Measurements from ENCODE around the gene SMARCA4.

The SMARCA4 gene

DNA sequence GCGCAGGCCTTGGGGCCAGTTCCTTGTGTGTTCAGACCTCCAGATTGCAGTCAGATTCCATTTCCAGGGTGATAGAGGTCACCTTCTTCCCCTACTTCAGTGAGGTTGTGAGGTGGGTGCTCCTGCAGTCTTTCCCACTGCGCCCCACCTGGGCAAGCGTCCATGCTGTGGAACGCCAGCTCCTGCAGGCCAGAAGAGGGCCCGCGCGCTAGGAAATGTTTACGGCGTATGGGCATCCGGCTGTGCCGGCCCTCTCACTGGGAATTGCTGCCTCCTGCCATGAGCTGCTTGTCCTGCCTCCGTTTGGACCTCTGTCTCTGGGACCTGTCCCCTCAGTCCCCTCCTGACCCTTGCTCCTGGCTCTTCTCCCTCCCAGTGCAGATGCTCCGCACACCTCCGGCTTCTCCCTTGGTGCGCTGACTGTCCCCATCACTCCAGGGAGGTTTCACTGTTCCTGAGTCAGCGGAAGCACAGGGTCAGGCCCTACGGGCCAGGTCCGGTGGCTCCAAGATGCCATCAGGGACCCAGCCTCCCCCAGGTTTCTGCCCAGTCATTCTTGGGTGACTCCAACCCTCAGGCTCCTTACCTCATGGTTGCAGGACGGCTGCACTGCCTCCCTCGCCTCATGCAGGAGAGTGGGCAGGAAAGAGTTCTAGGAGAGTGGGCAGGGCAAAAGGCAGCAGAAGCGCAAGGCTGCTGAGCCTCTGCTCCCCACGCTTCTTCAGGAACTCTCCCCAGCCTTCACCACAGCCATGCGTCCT is 56.6 kb downstream of the SMARCA4 start:
- no peak for DNase-seq

DNA sequence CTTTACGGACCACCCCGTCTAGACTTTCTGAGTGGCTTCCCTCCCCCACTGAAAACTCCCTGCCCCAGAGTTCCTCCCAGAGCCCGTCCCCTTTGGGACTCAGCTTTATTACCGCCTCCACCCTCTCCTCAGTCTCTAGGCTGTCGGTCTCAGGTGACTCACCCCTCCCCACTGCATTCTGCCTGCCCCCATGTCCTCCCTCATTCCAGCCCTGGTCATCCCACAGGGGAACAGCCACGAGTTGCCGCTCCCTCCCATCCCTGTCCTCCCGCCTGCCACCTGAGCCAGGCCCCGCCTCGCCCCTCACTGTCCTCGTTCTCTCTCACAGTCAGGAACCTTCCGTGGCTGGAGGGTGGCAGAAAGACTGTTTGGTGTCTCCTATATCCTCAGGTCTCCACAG is 57.3 kb downstream of the SMARCA4 start:
- DNase-seq = no peak

DNA sequence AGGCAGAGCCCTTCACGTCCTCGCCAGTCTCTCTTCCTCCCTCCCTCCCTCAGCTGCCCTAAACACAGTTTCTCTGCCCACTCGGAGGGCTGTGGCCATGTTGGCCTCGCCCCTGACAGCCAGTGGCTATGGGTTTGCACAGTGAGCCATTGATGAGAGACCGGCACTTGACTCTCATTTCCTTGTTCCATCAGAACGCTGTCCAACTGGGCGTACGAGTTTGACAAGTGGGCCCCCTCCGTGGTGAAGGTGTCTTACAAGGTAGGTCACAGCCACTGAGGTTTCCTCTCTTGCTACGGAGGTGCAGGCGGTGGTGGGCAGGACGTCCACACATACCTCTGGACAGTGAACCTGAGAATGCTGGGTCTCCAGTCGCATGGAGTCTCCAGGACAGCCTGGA is 57.9 kb downstream of the SMARCA4 start:
- no peak for DNase-seq

DNA sequence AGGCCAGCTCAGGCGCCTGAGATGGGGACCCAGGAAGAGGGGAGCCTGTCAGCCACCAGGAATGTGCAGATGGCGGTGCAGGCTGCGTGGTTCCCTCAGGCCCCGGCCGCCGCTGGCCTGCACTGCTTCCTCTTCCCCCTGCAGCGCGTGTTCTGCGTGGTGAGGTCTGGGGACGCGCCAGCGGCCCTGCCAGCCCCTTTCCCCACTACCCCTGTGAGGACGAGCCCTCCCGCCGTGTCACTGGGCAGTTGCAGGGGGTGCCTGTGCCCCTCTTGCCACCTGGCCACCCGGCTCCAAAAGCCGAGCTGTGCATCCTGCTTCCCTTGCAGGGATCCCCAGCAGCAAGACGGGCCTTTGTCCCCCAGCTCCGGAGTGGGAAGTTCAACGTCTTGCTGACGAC is 58.4 kb downstream of the SMARCA4 start:
- DNase-seq = no peak

DNA sequence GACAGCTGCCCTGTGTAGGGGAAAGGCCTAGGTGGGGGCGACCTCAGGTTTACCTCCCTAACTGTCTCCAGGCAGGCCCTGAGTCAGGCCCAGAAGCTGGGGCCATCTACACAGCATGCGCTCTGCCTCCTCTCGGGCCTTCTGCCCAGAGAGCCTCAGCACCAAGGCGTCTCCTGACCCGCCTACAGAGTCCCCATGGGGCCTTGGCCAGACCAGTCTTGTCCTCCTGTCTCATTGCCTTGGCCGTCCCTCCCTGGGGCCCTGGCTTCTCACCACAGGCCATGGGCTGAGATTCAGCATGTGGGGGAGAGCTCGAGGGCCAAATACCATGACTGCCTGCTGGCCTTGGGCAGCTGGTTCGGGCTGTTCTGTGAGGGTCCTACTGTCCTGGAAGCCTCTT is 59.0 kb downstream of the SMARCA4 start:
- no peak for DNase-seq

DNA sequence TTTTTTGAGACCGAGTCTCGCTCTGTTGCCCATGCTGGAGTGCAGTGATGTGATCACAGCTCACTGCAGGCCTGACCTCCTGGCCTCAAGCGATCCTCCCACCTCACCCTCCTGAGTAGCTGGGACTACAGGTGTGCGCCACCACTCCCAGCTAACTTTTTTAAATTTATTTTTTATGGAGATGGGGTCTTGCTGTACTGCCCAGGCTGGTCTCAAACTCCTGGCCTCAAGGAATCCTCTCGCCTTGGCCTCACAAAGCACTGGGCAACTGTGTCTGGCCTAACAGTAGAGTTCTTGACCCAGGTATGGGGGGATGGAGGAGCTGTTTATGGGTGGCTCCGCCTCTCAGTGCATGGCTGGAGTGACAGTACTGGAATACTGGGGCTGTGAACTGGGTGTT is 59.6 kb downstream of the SMARCA4 start:
- no peak for DNase-seq

DNA sequence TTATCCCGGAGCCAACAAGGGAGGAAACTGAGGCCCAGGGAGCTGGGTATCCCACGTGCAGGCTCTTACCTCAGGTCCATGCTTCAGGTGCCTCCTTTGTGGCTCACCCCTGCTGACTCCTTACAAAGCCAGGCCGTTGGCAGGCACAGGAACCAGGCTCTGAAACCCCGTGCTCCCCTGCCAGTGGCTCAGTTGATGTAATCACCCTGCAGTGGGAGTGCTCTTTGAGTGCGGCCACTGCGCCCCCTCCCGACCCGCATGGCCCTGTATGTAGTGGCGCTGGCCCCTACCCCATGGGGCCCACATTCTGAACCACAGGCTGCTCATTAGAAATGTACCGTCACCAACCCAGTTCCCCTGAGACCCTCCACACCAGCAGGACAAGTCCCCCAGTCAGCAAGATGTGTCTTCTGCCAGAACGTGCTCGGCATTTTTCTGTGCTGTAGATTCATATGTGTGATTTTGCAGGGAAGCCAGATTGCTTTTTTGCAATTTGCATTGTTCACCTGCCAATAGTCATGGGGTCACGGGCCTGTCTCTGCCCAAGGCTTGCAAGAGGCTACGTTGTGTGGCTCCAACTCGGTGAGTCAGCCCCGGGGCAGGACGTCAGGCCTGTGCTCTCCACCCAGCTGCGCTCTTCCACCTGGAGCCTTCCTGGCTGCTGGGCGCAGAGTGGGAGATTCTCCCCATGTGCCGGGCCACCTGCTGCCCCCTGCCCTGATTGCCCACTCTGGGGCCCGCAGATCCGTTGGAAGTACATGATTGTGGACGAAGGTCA is 60.3 kb downstream of the SMARCA4 start:
- no peak for DNase-seq

DNA sequence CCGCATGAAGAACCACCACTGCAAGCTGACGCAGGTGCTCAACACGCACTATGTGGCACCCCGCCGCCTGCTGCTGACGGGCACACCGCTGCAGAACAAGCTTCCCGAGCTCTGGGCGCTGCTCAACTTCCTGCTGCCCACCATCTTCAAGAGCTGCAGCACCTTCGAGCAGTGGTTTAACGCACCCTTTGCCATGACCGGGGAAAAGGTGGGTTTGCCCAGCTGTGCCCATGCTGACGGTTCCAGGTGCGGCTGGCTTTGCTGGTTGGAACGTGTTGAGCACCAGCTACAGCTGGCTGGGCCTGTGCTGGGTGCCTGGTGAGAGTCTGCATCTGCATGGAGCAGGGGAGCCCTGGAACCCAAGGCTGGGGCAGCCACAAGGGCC is 60.9 kb downstream of the SMARCA4 start:
- no peak for DNase-seq

DNA sequence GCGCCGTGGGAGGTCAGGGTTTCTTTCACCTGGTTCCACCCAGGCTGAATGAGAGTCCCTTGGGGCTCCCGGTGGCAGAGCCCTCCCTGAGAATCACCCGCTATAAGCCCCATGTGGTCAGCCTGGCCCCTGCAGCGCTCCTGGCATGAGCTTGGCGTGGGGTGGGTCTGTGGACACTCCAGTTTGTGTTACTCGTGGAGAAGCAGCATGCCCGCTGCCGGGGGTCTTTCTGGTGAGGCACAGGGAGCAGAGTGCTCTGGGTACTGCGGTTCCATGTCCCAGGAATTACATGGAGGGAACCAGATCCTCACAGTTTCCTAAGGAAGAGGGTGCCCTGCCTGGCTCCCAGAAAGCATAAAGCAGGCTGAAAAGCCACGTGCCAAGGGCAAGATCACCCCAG is 62.2 kb downstream of the SMARCA4 start:
- DNase-seq = no peak

DNA sequence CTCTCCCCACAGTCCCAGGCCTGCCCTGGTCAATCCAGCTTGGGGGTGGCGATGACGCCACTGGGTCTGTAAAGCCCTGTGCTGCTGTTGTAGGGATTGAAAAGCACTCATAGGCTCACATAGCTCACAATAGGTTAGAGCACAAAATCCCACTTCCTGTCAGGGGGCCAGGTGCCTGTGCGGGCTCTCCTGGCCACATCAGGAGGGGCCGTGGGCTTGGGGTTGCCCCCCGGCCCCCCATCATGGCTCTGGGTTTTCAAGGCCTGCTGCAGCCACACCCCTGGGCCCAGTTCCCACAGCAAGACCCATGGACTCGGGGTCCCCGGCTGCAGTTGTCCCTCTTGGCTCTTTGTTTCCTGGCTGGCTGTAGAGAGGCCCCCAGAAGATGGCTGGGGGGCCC is 62.9 kb downstream of the SMARCA4 start:
- no peak for DNase-seq

DNA sequence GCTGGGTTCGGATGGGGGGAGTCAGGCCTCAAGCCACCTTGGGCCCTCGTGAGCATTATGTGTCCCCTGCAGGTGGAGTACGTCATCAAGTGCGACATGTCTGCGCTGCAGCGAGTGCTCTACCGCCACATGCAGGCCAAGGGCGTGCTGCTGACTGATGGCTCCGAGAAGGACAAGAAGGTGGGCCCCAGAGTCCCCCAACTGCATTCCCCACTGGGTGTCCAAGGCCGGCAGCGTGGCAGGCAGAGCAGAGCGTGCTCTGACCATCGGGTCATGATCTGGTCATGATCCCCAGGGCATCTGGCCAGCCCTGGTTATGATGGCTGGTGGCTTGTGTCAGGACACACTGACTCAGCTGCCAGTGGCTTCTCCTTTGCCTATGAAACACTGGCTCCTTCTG is 63.4 kb downstream of the SMARCA4 start:
- no peak for DNase-seq

DNA sequence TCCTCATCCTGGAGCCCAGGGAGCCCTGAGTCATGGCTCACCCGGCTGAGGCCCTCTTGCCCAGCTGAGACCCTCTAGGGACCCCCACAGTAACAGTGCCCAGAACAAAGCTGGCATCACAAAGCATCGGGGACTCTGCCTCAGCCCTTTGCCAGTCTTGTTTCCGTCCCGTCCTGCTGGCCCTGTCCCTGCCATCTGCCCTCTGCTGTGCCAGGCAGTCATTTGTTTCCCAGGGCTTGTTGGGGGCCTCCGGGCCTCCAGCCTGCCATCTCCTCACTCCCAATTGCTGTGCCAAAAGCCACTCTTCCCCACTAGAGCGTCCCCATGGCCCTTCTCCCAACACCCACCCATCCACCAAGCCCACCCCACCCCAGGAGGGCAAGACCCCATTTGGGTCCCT is 64.2 kb downstream of the SMARCA4 start:
- DNase-seq = no peak

DNA sequence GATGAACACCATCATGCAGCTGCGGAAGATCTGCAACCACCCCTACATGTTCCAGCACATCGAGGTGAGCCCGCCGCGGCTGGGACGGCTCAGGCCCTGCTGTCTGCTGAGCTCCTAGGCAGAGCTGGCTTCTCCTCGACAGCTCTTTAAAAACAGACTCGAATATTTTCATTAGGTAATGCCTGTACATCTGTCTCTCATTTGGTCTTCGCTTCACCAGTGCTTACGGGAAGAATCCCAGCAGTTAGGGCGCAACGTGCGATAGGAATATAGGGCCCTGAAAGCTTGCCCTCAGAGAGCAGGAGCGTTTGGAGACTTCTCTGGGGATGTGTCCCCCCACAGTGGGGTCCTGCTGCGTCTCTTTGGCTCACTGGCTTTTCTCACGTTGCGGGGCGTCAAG is 64.6 kb downstream of the SMARCA4 start:
- no peak for DNase-seq

DNA sequence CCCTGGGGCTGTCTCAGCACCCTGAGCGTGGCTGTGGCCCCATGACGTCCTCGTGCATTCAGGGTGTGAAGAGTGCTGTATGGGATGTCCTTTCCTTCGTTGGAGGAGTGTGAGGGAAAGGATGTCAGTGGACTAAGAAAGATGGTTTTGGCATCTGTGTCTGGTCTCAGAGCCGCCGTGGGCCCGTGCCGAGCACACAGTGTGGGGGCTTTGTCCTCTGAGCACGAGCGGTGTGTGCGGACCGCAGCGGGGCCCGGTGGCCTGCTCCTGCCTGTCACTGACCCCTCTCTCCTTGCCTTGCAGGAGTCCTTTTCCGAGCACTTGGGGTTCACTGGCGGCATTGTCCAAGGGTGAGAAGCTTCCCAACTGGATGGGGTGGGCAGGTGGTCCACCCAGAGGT is 65.2 kb downstream of the SMARCA4 start:
- DNase-seq = no peak

DNA sequence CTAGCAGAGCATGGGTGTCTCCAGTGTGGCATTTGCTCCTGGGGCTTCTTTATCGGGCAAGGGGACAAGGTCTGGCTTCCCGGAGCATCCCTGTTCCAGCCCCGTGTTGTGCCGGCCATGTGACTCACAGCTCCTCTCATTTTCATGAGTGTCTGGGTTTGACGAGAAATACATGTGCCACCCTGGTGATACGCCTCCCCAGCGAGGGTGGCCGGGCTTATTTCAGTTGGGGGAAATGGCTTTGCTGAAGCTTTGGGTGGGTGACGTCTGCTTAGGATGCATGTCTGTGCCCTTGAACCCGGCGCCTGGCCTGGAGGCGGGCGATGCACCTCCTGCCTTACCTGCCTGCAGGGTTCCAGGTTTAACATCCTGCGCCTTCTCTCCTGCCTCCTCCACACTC is 66.6 kb downstream of the SMARCA4 start:
- DNase-seq = no peak

DNA sequence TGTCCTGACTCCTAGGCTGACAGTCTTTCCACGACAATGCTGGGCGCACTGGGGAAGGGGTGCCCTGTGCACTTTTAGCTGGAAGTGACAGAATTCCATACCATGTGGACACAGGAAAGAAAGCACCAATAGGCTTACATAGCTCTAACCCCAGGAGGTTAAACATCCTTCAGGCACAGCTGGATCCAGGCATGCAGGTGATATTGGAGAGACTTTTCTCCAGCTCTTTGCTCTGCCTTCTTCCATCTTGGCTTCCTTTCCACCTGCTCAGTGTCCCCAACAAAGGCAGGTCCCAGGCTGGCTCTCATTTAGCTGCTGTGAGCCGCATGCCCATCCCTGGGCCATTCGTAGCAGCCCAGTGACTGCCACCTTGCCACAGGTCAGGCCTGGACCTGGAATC is 67.3 kb downstream of the SMARCA4 start:
- DNase-seq = no peak

DNA sequence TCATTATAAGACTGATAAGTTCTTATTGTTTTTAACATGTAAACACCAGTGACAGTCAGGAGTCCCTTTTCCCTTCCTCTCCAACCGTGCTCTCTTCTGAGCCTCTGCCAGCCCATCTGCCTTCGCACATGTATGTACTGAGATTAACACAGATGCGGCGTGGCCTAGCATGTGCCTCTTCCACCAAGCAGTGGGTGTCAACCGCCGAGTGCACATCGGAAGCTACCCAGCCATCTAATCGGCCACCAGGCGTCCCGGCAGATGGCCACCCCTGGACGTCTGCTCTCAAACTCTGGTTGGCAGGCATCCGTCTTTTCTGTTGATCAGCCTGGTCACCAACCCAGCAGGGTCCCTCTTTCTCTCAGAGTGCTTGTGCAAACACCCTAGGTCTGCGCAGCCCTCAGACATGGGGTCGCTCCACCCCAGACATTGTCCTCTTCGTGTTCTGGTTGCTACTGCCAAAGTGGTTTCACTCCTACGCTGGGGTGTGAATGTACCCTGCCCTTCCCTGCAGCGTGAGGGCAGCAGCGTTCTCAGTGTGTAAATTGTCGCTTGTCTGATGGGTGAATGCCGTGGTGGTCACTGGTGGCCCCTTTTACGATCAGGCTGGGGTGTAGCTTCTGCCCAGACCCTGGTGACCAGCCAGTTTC is 70.7 kb downstream of the SMARCA4 start:
- no peak for DNase-seq

DNA sequence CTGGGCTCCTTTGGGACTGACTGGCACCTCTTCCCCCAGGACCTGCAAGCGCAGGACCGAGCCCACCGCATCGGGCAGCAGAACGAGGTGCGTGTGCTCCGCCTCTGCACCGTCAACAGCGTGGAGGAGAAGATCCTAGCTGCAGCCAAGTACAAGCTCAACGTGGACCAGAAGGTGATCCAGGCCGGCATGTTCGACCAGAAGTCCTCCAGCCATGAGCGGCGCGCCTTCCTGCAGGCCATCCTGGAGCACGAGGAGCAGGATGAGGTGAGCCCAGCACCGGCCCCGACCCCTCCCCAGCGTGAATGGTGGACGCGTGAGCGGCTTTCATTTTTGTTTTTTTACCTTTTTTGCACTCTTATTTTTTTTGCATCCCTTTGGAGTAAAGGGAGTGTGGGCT is 72.4 kb downstream of the SMARCA4 start:
- DNase-seq = no peak

DNA sequence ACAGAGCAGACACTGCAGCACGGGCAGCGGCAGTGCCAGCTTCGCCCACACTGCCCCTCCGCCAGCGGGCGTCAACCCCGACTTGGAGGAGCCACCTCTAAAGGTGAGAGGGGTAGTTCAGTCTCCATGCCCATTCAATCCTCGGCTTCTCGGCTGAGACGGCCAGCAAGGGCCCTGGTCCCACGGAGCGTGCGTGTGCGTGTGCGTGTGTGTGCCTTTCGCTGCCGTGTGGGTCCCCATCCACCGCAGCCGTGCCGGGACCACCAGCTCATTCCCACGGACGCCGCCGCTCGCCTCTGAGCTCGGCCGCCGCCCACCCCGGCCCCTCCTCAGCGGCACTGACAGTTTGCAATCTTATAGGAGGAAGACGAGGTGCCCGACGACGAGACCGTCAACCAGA is 72.9 kb downstream of the SMARCA4 start:
- DNase-seq = no peak

DNA sequence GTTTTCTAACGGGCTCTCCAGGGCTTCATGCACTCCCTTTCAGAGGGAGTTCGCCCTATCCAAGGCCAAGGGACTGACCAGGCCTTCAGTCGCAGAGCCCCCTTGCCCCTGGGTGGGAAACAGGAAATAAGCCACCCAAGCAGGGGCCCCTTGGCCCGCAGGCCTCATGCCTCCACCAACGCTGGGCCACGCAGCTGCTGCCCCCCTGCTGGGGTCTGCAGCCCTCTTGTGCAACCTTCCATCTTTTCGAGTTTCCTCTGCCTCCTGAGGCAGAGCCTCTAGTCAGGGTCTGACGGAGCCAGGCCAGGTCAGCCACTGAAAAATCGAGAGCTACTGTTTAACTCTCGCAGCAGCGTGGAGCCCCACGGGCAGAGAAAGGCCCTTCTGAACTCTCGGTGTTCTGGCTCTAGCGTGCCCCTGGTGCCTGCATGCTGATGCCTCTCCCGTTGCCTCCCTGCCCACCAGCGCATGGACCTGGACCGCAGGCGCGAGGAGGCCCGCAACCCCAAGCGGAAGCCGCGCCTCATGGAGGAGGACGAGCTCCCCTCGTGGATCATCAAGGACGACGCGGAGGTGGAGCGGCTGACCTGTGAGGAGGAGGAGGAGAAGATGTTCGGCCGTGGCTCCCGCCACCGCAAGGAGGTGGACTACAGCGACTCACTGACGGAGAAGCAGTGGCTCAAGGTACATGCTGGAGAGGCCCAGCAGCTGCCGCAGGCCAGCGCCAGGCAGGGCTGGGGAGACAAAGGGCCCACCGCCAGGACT is 73.8 kb downstream of the SMARCA4 start:
- DNase-seq = no peak

DNA sequence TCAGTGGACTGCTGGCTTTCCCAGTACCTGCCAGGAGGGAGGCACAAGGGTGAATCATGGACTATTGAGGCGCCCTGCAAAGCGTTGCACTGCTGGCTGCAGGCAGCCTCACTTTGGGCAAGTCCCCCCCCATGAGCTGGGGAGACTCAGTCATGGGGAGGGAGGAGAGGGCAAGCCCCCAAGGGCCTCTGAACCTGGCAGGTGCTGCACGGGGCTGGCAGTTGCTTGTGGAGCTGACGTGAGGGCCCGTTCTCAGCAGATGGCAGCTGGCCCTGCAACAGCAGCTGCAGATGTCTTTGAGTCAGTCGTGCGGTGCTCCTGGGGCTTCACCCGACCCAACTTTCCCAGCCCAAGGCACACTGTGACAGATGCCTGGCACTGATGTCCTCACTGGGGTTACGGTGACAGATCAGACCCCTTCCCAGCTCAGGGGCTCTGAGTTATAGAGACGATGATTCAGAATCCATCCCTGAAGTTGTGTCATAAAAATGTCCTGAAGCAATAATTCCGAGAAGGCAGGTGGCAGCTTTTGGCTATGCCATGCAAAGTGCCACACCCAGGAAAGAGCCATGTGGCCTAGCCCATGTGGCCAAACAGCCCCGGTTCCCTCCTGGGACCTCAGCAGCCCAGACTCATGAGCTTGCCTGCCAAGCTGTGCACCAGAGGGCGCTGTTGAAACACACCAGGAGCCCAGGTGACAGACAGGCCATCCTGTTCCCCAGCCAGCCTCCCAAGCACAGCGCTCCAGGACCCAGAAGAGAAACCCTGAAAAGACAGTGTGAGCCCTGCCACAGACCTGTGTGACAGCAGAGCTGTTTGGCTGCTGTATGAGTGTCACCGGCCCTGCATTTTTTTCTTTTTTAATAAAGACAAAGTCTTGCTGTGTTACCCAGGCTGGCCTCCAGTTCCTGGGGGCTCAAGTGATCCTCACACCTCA is 74.9 kb downstream of the SMARCA4 start:
- peak; percentile 90 for DNase-seq

DNA sequence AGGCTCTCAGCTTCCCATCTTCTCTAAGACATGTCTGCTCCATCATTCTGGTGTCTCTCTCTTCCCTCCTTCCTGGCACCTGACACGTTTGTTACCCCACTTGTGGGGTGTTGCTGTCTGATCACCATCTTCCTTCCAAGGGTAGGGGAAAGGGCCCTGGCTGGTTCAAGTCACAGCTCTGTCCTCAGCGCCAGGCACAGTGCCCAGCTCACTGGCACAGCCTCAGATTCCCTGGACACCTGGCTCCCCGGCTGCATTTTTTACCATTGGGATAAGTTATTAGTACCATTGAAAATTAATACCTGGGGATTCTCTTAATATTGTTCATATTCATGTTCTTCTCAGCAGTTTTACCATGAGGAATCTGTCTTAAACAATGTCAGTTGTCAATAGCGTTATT is 77.7 kb downstream of the SMARCA4 start:
- DNase-seq = no peak
